ENCODE measurements around the gene PRKAR2A. TPM values are rescaled to one million over a fixed set of nuclear protein-coding genes. Genes with fewer than 3 reads are reported as not detected.
"Not testable (repeated sequence)": the region's sequence is repeated elsewhere in the genome, so short reads cannot be mapped to it uniquely, and the experiment has no call there.

Gene PRKAR2A
- total RNA-seq, 4 donors from 2014 or later, result 25.4 to 53.2 (median 29.3) TPM

DNA sequence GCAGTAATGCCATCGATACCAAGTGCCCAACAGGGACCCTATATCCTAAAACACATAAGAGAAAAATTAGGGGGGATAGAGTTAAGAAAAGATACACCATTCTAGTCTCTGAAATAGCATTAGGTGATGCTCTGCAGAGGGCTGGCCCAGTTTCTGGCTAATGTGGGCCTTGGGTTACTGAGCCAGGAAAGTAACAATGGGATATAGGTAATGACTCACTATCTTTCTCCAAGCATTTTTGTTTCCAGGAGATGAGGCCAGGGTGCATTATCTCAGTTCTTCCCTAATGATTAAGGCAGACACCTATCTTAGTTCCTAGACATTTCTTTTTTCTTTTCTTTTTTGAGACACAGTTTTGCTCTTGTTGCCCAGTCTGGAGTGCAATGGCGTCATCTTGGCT lies 50.0 kb downstream of the PRKAR2A start:
- intact Hi-C loops (cut with DNase I; ENCODE audit: low total_unique reads), result no loop called here
- DNase-seq (ENCODE audit: low spot score in 2 of 2), result no peak
- TF ChIP-seq CTCF (IDR thresholded peaks at IDR 0.05), result no peak
- TF ChIP-seq POLR2A (IDR thresholded peaks at IDR 0.05), result no peak
- H3K4me3 ChIP-seq (ENCODE audit: low read depth, poor library complexity, severe bottlenecking), result no peak overlapping the region
- WGBS, 2 donors, result 100% methylated on average over 2 of the region's 2 CpGs

GRCh38 chr3:48795997-48796732 lies 51.5 kb downstream of the PRKAR2A start:
- WGBS, 2 donors, result 73 to 76% methylated on average over 7 of the region's 7 CpGs
- intact Hi-C loops (cut with DNase I; ENCODE audit: low total_unique reads), result no loop called here

GRCh38 chr3:48793484-48793883 lies 54.2 kb downstream of the PRKAR2A start:
- WGBS, 2 donors, result 96 to 98% methylated on average over 2 of the region's 2 CpGs
- H3K4me3 ChIP-seq (ENCODE audit: low read depth, poor library complexity, severe bottlenecking); intact Hi-C loops (cut with DNase I; ENCODE audit: low total_unique reads); DNase-seq (ENCODE audit: low spot score in 2 of 2): not testable (repeated sequence)

More at GRCh38 chr3:48795997-48796732, 51.5 kb downstream of the PRKAR2A start:
- no peak for TF ChIP-seq CTCF (IDR thresholded peaks at IDR 0.05)
- no peak for TF ChIP-seq POLR2A (IDR thresholded peaks at IDR 0.05)
- no peak overlapping the region for H3K4me3 ChIP-seq (ENCODE audit: low read depth, poor library complexity, severe bottlenecking)
- DNase-seq (ENCODE audit: low spot score in 2 of 2), result no peak

- TF ChIP-seq CTCF (IDR thresholded peaks at IDR 0.05) (no peak), POLR2A (IDR thresholded peaks at IDR 0.05) (no peak)
- intact Hi-C loops (cut with DNase I; ENCODE audit: low total_unique reads), result no loop called here
- no peak for DNase-seq (ENCODE audit: low spot score in 2 of 2)
- H3K4me3 ChIP-seq (ENCODE audit: low read depth, poor library complexity, severe bottlenecking), result no peak overlapping the region
- WGBS, 2 donors, result 93 to 97% methylated on average over 3 of the region's 3 CpGs
Observed at GRCh38 chr3:48789665-48790064, 58.0 kb downstream of the PRKAR2A start.

GRCh38 chr3:48788544-48789162 lies 59.0 kb downstream of the PRKAR2A start:
- WGBS, 2 donors, result 67 to 88% methylated on average over 1 of the region's 1 CpG
- no peak overlapping the region for H3K4me3 ChIP-seq (ENCODE audit: low read depth, poor library complexity, severe bottlenecking)
- no peak for TF ChIP-seq CTCF (IDR thresholded peaks at IDR 0.05)
- no peak for TF ChIP-seq POLR2A (IDR thresholded peaks at IDR 0.05)
- intact Hi-C loops (cut with DNase I; ENCODE audit: low total_unique reads), result no loop called here
- DNase-seq (ENCODE audit: low spot score in 2 of 2), result no peak

DNA sequence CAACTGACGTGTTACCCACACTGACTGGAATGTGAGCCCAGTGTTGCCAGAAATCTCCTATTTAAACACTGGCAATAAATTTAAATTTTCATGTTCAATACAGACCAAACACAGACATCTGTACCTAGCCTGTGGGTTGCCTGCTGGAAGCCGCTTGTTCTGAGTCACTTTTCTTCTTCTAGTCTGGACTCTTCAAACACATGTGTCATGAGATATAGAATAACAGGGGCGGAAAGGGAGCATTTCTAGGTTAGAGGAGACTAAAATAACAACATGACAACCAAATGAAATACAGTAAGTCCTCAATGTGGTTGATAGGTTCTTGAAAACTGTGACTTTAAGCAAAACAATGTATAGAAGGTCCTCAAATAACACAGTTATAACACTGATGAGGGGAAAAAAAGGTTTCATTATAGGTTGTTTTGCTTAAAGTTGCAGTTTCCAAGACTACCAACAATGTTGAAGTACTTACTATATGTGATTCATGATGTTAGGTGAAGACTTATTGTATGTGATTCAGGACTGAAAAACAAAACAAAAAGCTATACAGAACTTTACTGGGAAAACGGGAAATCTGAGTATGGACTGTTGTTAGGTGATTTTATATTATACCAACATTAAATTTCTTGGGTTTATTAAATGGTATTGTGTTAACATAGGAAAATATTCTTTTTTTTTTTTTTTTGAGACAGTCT lies 63.1 kb downstream of the PRKAR2A start:
- 92 to 93% methylated on average over 4 of the region's 4 CpGs for WGBS, 2 donors
- TF ChIP-seq POLR2A (IDR thresholded peaks at IDR 0.05) (no peak), CTCF (IDR thresholded peaks at IDR 0.05) (no peak)
- intact Hi-C loops (cut with DNase I; ENCODE audit: low total_unique reads), result no loop called here
- no peak for DNase-seq (ENCODE audit: low spot score in 2 of 2)
- H3K4me3 ChIP-seq (ENCODE audit: low read depth, poor library complexity, severe bottlenecking), result no peak overlapping the region
